NCI-H345 (cell line): ENCODE data around the gene RNF123.
"Not testable (repeated sequence)": the region's sequence is repeated elsewhere in the genome, so short reads cannot be mapped to it uniquely, and the experiment has no call there.

Experiments
- DNase-seq: peaks from one replicate; lab custom pipeline; 2025; lab: John Stamatoyannopoulos, UW

RNF123 gene

GRCh38 chr3:49681232-49681522 is 8.2 kb upstream of the RNF123 start:
- DNase-seq, result no peak

GRCh38 chr3:49681543-49681942 is 7.8 kb upstream of the RNF123 start:
- no peak for DNase-seq

- DNase-seq, result no peak
These were observed 6.2 kb upstream of the RNF123 start for GRCh38 chr3:49683162-49683561.

- not testable (repeated sequence) for DNase-seq
These were observed 4.9 kb upstream of the RNF123 start for GRCh38 chr3:49684453-49684852.

GRCh38 chr3:49685103-49685502 is 4.3 kb upstream of the RNF123 start:
- DNase-seq, result not testable (repeated sequence)

- DNase-seq, result not testable (repeated sequence)
These were observed 3.5 kb upstream of the RNF123 start for GRCh38 chr3:49685846-49686245.

- DNase-seq, result not testable (repeated sequence)
These were observed 3.0 kb upstream of the RNF123 start for GRCh38 chr3:49686346-49686745.

- not testable (repeated sequence) for DNase-seq
These were observed 2.5 kb upstream of the RNF123 start for GRCh38 chr3:49686769-49687423.

GRCh38 chr3:49687424-49687795 is 1.9 kb upstream of the RNF123 start:
- not testable (repeated sequence) for DNase-seq

GRCh38 chr3:49688338-49689045 is 865 bp upstream of the RNF123 start:
- not testable (repeated sequence) for DNase-seq

- DNase-seq, result not testable (repeated sequence)
These were observed 709 bp downstream of the RNF123 start for GRCh38 chr3:49689908-49690624.

GRCh38 chr3:49690856-49691255 is 1.5 kb downstream of the RNF123 start:
- not testable (repeated sequence) for DNase-seq

GRCh38 chr3:49691481-49691880 is 2.1 kb downstream of the RNF123 start:
- not testable (repeated sequence) for DNase-seq

- DNase-seq, result not testable (repeated sequence)
These were observed 5.2 kb downstream of the RNF123 start for GRCh38 chr3:49694409-49695070.

GRCh38 chr3:49695350-49696015 is 6.1 kb downstream of the RNF123 start:
- not testable (repeated sequence) for DNase-seq

GRCh38 chr3:49699281-49699979 is 10.1 kb downstream of the RNF123 start:
- no peak for DNase-seq

- no peak for DNase-seq
These were observed 10.7 kb downstream of the RNF123 start for GRCh38 chr3:49700014-49700413.

- no peak for DNase-seq
These were observed 11.2 kb downstream of the RNF123 start for GRCh38 chr3:49700453-49701128.

- no peak for DNase-seq
These were observed 12.2 kb downstream of the RNF123 start for GRCh38 chr3:49701388-49702077.

- no peak for DNase-seq
These were observed 13.3 kb downstream of the RNF123 start for GRCh38 chr3:49702672-49703071.
